GM19324 (cell line): ENCODE measurements around the gene NTSR1.

Experiments used
- ATAC-seq: cut with Tn5 transposase; IDR thresholded peaks from one replicate; pipeline ENCODE4 v1.9.1; 2021; ENCODE audit warnings: mild to moderate bottlenecking, moderate library complexity; ENCODE audit not compliant: unreplicated experiment, low FRiP score

NTSR1 gene

DNA sequence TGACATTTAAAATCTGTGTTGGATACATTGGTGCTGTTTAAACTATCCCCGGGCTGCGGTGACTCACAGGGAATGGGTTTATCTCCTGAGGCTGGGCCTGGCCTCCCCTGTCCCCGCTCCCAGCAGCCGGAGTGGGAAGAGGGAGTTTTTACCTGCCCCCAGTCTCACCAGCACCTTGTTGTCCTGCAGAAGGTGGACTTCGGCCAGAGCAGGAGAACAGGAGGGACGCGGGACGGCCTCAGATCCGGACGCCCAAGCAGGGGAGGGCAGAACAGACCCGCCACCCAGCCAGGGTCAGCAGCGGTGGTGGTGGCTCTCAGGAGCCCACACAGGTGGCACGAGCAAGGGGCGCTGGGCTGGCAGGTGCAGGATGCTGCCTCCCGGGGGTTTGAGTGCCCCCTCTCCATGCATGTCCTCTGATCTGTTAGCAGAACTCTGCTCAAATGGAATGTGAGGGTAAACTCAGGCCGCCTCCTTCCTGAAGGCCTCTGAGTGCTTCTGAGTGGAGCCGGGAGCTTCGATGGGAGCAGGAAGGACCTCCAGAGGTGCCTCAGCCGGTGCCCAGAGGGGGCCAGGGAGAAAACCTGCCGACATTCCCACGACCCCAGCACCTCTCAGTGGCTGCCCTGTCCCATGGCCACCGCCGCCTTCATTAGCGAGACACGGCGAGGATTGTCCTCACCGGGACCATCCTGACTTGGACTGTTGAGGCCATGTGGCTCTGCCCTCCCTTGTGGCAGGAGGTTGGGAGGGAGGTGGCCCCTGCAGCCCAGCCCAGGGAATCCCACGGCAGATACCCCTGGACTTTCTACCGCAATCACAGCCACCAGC lies 44.2 kb downstream of the NTSR1 start:
- ATAC-seq = no peak

DNA sequence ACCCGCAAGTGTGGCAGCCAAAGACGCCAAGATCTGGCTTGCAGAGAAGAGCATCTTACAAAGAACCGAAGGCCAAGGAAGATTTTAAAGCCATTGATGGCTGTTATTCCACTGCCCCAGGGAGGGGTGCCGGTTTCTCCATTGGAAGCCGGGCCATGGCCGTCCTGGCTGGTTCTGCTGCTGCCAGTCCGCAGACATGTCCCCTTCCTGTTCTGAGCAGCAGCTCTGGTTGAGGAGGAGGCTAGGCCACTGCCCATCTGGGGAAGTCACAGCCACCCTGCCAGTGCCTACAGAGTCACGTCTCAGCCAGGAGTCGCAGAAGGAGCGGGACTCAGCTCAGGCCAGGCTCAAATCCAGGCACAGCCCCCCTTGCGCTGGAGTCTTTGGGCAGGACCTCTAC lies 45.0 kb downstream of the NTSR1 start:
- ATAC-seq = no peak

DNA sequence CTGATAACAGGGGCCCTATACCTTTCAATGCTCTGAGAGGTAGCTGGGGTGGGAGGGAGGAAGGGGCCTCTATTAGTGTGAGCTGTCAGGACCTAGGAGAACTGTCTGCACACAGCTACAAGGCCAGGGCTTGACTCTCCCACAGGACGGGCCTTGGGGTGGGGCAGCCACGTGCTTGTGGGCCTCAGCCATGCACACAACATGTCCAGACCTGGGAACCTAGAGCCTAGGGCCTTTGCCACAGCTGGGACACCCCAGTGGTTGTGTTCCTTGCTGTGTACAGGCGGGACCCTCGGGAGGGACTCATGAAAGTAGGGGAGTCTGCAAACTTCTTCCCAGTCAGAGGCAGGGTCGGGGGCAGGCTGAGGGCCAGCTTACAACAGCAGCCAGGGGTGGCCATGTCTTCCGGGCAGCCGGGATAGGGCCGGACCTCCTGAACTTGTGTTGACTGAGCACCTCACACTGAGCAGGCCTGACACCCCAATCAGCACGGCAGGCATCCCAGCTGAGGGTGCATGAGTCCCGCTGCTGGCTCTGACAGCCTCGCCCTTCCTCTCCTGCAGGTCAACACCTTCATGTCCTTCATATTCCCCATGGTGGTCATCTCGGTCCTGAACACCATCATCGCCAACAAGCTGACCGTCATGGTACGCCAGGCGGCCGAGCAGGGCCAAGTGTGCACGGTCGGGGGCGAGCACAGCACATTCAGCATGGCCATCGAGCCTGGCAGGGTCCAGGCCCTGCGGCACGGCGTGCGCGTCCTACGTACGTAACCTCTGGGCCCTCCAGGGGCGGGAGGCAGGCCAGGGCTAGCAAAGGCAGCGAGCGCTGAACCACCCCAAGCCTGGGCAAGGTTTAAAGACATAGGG lies 45.7 kb downstream of the NTSR1 start:
- ATAC-seq = no peak

GRCh38 chr20:62754991-62755356 lies 46.3 kb downstream of the NTSR1 start:
- ATAC-seq = no peak

DNA sequence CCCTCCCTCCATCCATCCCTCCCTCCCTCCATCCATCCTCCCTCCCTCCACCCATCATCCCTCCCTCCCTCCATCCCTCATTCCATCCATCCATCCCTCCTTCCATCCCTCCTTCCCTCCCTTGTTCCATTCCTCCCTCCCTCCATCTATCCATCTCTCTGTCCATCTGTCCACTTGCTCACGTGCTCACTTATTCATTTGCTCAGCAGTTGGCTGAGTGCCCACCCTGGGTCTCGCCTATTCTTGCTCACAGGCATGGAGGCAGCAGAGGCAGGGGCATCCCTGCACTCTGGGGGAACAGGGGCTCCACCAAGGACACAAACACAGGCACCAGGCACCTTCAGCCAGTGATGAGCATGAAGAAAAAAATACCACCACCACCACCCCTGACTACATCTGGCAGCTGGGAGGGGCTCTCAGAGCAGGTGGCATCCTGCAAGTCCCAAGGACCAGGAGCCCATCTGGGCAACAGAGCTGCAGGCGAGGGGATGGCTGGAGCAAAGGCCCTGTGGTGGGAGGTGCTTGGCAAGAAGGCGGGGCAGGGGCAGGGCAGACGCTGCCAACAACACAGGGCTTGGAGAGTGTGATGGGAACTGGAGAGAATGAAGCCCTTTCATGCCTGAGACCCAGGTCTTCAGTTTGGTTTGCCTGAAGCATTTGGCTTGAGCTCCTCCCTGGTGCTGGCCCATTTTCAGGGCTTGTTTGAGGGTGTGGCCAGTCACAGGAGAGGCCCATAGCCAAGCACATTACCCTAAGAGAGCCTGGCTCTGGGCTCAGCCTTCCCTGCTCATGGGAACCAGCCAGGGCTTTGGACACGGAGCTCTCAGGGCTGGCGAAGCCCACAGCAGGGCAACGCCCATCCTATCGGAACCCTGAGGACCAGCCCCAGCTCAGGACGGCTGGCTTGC lies 47.4 kb downstream of the NTSR1 start:
- ATAC-seq = no peak

GRCh38 chr20:62758226-62758912 lies 49.7 kb downstream of the NTSR1 start:
- ATAC-seq = no peak

DNA sequence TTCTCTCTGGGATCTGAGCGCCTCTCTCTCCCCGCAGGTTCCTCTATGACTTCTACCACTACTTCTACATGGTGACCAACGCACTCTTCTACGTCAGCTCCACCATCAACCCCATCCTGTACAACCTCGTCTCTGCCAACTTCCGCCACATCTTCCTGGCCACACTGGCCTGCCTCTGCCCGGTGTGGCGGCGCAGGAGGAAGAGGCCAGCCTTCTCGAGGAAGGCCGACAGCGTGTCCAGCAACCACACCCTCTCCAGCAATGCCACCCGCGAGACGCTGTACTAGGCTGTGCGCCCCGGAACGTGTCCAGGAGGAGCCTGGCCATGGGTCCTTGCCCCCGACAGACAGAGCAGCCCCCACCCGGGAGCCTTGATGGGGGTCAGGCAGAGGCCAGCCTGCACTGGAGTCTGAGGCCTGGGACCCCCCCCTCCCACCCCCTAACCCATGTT lies 51.4 kb downstream of the NTSR1 start:
- no peak for ATAC-seq

- no peak for ATAC-seq
Observed at GRCh38 chr20:62760471-62760855, 51.8 kb downstream of the NTSR1 start.

DNA sequence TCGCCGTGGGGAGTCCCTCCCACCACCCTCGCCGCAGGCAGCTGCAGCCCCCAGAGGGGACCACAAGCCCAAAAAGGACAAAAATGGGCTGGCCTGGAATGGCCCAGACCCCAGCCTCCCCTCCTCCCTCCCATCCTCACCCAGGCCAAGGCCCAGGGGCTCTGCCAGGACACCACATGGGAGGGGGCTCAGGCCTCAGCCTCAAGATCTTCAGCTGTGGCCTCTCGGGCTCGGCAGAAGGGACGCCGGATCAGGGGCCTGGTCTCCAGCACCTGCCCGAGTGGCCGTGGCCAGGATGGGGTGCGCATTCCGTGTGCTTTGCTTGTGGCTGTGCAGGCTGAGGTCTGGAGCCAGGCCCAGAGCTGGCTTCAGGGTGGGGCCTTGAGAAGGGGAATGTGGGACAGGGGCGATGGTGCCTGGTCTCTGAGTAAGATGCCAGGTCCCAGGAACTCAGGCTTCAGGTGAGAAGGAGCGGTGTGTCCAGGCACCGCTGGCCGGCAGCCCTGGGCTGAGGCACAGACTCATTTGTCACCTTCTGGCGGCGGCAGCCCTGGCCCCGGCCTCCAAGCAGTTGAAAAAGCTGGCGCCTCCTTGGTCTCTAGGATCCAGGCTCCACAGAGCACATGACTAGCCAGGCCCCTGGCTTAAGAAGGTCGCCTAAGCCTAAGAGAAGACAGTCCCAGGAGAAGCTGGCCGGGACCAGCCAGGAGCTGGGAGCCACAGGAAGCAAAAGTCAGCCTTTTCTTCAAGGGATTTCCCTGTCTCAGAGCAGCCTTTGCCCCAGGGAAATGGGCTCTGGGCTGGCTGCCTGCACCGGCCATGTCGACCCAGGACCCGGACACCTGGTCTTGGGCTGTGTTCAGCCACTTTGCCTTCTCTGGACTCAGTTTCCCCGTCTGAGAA lies 52.5 kb downstream of the NTSR1 start:
- ATAC-seq = no peak

- no peak for ATAC-seq
Observed at GRCh38 chr20:62761759-62762131, 53.1 kb downstream of the NTSR1 start.

- ATAC-seq = no peak
Observed at GRCh38 chr20:62762376-62762775, 53.7 kb downstream of the NTSR1 start.

DNA sequence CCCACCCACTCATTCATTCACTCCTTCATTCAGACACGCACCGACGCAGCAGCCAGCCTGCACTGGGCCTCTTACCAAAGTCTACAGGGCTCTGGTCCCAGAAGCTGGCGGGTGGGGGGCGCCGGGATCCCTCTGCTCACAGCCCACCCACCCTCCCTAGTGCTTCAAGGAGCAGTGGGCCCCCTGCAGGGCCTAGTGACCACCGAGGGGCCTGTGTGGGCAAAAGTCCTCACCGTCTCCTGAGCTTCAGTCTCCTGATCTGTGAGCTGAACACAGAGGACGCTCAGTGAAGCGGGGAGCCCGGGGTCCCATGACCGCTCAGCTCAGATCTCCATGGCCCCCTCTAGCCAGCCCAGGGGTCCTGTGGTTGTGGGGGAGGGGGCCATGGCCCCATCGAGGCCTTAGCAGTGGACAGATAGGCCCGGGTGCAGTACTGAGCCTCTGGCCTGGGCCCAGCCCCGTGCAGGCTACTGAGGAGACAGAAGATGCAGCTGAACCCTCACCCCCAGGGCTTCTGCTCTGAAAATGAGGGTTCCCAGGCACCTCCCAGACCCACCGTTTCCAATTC lies 54.2 kb downstream of the NTSR1 start:
- no peak for ATAC-seq

- ATAC-seq = no peak
Observed at GRCh38 chr20:62763404-62763803, 54.8 kb downstream of the NTSR1 start.

DNA sequence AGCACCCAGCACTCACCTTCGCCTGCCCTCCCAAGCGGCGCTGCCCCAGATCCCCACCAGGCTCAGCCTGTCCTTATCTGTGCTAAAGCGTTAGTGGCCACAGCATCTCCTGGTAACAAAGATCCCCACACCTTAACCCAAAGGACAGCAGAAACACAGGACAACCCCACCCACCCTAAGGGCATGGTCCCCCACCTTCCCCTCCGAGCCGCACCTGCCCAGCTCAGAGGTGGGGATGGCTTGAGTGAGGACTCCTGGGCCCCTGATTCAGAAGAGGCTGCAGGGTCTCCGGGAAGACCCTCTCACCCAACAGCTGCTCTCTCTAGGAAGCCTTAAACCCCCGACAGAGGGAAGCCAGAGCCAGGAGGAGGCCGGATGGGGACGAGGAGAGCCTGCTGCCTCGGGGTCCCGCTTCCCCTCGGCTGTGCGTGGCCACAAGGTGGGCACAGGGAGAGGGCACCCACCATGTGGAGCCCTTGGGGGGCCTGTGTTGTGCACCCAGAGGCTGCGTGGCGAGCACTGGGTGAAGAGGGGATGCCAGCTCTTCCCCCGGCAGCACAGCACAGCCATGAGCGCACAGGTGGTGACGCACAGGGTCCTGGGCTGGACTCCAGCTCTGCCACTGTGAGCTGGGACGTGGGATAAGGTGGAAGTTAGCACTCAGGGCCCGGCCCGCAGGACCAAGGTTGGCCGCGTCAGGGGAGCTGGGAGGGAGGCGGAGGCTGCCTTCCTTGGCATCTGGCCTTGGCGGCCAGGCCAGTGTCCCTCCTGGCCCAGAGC lies 55.7 kb downstream of the NTSR1 start:
- no peak for ATAC-seq

DNA sequence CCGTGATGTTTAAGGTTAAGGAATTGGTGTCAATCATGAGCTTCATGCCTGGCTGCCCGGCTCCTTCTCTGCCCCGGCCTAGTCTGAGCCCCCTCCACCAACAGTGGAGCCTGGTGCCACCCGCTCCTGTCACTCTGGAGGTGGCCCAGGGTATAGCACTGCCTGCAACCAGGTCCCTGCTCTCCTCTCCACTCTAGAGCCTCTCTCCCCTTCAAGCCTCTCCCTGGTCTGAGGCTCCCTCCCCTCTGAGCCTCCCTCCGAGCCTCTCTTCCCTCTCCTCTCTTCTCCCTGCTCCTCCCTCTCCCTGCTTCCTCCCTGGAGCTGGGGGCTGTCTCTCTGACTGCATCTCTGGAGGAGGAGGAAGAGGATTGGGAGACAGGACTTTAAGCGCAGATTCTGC lies 56.4 kb downstream of the NTSR1 start:
- no peak for ATAC-seq

GRCh38 chr20:62765432-62766070 lies 56.9 kb downstream of the NTSR1 start:
- ATAC-seq = no peak

- no peak for ATAC-seq
Observed at GRCh38 chr20:62766071-62766450, 57.4 kb downstream of the NTSR1 start.

GRCh38 chr20:62766716-62767115 lies 58.1 kb downstream of the NTSR1 start:
- no peak for ATAC-seq
